ENCODE measurements around the gene GALNT10.

Gene GALNT10

DNA sequence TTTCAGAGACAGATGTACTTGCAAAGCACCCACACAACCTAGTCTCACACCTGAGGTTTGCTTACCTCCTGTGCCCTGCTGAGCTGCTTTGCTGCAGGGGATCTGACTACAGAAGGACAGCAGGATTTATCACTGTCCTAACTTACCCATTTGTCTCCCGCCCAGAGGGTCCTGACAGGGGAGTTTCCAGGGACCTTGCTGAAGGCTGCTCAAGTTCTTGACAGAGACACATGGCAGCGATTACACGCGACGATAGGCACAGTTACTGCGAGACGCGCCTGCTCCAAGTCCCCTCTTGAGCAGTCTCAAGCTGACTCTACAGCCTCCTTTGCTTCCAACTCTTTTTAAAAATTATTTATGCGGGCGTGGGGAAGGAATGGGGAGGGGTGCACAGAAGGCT is 24.6 kb upstream of the GALNT10 start:
- no peak overlapping the region for H3K27ac ChIP-seq
- no peak for TF ChIP-seq ZFX (IDR thresholded peaks at IDR 0.05; ENCODE audit: borderline replicate concordance)
- TF ChIP-seq, protein P1, sequence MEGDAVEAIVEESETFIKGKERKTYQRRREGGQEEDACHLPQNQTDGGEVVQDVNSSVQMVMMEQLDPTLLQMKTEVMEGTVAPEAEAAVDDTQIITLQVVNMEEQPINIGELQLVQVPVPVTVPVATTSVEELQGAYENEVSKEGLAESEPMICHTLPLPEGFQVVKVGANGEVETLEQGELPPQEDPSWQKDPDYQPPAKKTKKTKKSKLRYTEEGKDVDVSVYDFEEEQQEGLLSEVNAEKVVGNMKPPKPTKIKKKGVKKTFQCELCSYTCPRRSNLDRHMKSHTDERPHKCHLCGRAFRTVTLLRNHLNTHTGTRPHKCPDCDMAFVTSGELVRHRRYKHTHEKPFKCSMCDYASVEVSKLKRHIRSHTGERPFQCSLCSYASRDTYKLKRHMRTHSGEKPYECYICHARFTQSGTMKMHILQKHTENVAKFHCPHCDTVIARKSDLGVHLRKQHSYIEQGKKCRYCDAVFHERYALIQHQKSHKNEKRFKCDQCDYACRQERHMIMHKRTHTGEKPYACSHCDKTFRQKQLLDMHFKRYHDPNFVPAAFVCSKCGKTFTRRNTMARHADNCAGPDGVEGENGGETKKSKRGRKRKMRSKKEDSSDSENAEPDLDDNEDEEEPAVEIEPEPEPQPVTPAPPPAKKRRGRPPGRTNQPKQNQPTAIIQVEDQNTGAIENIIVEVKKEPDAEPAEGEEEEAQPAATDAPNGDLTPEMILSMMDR (IDR thresholded peaks at IDR 0.05) = no peak

DNA sequence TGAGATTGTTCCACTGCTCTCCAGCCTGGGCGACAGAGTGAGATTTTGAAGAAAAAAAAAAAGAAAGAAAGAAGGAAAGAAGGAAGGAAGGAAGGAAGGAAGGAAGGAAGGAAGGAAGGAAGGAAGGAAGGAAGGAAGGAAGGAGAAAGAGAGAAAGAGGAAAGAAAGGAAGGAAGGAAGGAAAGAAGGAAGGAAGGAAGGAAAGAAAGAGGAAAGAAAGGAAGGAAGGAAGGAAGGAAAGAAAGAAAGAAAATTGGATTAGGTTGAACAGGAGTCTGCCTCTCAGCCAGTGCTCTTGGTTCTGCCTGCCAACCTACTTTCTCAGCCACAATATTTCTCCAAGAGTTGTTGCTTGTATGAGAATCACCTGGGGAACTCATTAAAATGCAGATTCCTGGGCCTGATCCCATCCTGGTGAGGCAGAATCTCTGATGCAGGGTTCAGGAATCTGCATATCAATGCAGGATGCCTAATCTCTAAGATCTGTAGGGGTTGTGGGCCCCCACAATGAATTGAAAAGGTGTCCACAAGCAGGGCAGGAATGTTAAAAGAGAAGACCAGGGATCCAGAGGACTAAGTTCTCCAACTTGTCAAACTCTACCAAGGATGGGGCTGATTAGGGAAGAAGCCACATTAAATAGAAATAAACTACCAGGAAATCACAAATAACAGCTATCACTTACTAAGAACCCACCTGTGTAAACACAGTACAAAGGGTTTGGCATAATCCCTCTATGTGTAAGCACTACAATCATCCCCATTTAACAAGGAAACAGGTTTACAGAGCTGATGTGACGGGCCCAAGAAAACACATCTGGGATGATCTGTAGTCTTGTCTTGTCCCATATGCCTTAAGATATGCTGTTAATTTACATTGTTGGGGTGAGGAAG is 23.4 kb upstream of the GALNT10 start:
- TF ChIP-seq, protein P1 (IDR thresholded peaks at IDR 0.05) = no peak
- no peak for TF ChIP-seq ZFX (IDR thresholded peaks at IDR 0.05; ENCODE audit: borderline replicate concordance)
- no peak overlapping the region for H3K27ac ChIP-seq

DNA sequence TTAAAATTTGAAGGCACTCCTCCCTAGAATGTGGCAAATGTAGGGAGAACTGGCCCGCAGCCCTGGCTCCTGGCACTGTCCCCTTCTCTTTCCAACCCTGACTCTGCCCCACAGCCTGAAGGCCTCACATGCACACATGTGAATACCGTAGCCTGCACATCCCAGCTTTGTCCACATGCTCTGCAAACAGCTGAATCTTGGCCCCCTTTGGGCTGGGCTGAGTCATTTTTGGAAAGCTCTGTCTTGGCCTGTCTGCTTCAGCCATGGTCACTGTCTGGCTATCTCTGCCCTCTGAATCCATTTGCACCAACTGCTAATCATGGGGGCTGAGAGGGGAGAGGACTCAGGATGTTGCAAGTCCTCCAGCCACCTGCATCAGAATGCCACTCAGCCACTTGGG is 22.1 kb upstream of the GALNT10 start:
- TF ChIP-seq, protein P1 (IDR thresholded peaks at IDR 0.05) = no peak
- TF ChIP-seq ZFX (IDR thresholded peaks at IDR 0.05; ENCODE audit: borderline replicate concordance) = no peak
- no peak overlapping the region for H3K27ac ChIP-seq

DNA sequence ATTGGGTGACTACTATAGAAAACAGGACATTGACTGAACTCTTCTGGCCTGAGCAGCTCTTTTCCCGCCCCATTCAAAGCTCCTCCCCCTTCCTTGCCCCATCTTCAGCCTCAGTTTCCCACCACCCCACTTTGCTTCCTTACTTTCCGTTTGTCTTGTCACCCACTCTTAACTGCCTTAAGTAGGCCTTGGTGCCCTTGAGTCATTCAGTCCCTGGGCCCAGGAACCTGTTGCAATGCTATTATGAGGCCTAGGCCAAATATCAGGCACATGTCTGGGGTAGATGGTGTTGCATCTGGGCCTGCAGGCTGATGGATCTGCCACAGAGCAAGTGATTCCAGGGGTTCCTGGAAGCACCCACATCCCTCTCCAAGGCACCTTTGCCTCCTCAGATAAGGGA is 17.7 kb upstream of the GALNT10 start:
- TF ChIP-seq ZFX (IDR thresholded peaks at IDR 0.05; ENCODE audit: borderline replicate concordance) = no peak
- TF ChIP-seq, protein P1 (IDR thresholded peaks at IDR 0.05) = no peak
- no peak overlapping the region for H3K27ac ChIP-seq

DNA sequence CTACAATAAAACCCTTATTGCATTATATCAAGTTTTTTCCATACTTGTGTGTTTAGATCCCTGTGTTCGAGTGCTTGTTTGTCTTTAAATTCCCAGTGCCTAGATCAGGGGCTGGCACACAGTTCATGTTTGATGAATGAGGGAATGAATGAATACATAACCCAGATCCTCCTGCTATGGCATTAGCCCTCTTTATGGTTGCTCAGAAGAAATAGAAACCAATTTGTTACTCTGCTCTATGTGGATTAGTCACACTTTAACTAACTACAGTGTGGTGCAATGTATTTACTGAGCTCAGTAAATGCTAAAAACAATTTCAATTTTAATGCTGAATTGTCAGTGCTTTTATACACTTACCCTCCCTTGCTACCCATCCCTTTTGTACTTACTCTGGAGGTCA is 16.4 kb upstream of the GALNT10 start:
- H3K27ac ChIP-seq = no peak overlapping the region
- TF ChIP-seq, protein P1 (IDR thresholded peaks at IDR 0.05) = no peak
- no peak for TF ChIP-seq ZFX (IDR thresholded peaks at IDR 0.05; ENCODE audit: borderline replicate concordance)

DNA sequence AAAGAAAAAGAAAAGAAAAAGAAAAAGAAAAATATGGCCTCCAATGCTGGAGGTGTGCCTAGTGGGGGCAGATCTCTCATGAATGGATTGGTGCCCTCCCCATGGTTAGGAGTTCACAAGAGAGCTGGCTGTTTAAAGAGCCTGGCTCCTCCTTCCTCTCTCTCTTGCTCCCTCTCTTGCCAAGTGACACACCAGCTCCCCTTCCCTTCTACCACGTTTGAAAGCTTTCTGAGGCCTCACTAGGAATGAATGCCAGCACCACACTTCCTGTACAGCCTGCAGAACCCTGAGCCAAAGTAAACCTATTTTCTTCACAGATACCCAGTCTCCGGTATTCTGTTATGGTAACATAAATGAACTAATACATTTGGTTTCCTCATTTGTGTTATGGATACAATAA is 14.4 kb upstream of the GALNT10 start:
- TF ChIP-seq, protein P1 (IDR thresholded peaks at IDR 0.05) = no peak
- TF ChIP-seq ZFX (IDR thresholded peaks at IDR 0.05; ENCODE audit: borderline replicate concordance) = no peak
- H3K27ac ChIP-seq = peak overlapping the region; percentile 91

DNA sequence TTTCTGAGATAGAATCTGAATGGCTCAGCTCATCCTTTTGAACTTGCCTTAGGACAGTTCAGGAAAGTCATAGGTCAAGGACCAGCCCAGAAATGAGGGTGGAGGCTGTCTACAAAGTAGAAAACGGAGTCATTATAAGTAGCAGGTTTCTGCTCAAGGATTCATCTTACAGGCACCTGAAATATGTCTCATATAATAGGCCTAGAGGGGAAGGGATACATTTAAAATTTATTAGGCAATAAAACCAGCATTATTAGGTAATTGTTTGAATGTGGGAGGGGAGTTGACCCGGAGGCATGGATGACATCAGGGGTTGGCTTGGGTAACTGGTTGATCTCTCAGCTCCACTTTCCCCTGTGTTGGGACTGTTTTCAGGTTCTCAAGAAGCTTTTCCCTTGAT is 11.9 kb upstream of the GALNT10 start:
- TF ChIP-seq, protein P1 (IDR thresholded peaks at IDR 0.05) = no peak
- TF ChIP-seq ZFX (IDR thresholded peaks at IDR 0.05; ENCODE audit: borderline replicate concordance) = no peak
- peak overlapping the region; percentile 91 for H3K27ac ChIP-seq
